ENCODE data around the gene PRXL2B. TPM values are rescaled to one million over a fixed set of nuclear protein-coding genes. Genes with fewer than 3 reads are reported as not detected.

The PRXL2B gene
- total and polyA plus RNA-seq, 10 of the 15 experiments (the other 5 are each of a cell fraction or from before 2014, with no cell fraction given), result 0.44 to 5.6 (median 4.0) TPM

DNA sequence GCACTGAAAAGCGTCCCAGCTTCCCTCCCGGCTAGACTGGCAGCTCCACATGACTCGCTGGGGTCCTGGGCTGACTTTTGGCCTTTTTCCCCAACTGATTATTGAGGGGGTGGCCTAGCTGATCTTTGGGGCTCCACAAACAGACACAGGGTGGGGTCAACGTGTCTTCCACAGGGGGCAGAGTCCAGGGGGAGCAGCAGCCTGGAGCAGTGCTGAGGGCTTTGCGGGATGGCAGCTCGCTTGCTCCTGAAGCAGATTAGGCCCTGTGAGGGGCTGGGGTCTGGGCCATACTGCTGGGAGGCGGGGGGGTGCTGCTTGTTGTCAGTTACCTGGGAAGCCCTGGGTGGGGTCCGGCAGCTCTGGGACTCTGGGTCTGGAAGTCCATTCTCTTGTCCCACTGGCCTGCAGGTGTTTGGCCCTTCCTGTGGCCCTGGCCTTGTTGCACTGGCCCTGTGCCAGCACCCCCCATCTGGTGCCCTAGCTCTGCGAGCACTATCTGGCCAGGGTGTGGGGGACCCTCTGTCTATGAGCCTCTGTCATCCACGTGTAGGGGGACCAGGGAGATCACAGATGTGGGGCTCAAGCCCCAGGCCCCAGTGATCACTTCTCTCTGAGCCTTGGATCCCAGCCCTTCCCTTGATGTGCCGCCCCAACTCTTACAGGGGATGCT is 44.2 kb upstream of the PRXL2B start:
- no peak overlapping the region for H3K4me2 ChIP-seq (ENCODE audit: control insufficient read depth, insufficient read depth)
- 41% methylated on average over 11 of the region's 11 CpGs for WGBS (ENCODE audit: insufficient coverage, insufficient replicate concordance, low lambda C conversion rate, missing lambda C conversion rate)
- ATAC-seq (no peak), FAIRE-seq (no peak), DNase-seq (ENCODE audit: low read depth, low spot score) (no peak)
- H3K9me3 ChIP-seq (replicated peaks; ENCODE audit: control insufficient read depth, insufficient read depth, low read length), result no peaks in the 10 kb centered on the region
- ChIA-PET CTCF (interaction anchor here (0.6 to 0.7 kb wide), 3 partner anchors 11 to 46 kb away, joined by 3 read pairs; no protein-coding TSS in a partner anchor), SMC1A (ENCODE audit: uncharacterized antibody, unreplicated experiment) (no interaction called here), RAD21 (ENCODE audit: unreplicated experiment) (no interaction called here), POLR2A (interaction anchor here (1.3 kb wide), 1 partner anchor 16 kb away, joined by 5 read pairs; the partner anchor contains the start of gene PANK4)
- H2AFZ ChIP-seq (ENCODE audit: control insufficient read depth, low read depth, low read length), result no peak overlapping the region
- no peak overlapping the region for H3K9ac ChIP-seq (ENCODE audit: control insufficient read depth, insufficient read depth, low read length)
- H3K4me3 ChIP-seq, result no peak overlapping the region
- in situ Hi-C loops (cut with MboI) (no loop called here), intact Hi-C loops (cut with micrococcal nuclease; ENCODE audit: unreplicated experiment) (loop anchor here (10.0 kb wide), 1 partner anchor 238 kb away; no protein-coding TSS in a partner anchor)
- BruUV-seq (replicated peaks), result no TSS peak
- TF ChIP-seq PAX8 (IDR thresholded peaks at IDR 0.05) (no peak), NBN (IDR thresholded peaks at IDR 0.05) (no peak), POU2F2 (IDR thresholded peaks at IDR 0.05; ENCODE audit: borderline replicate concordance, low read depth, low read length) (no peak), ZBTB11 (CRISPR knock-in tag; IDR thresholded peaks at IDR 0.05) (no peak), TARDBP (IDR thresholded peaks at IDR 0.05; ENCODE audit: borderline replicate concordance) (no peak), EZH2 (IDR thresholded peaks at IDR 0.05; ENCODE audit: borderline replicate concordance, control insufficient read depth, low read depth, low read length) (no peak)
- no peak overlapping the region for H3K27ac ChIP-seq (ENCODE audit: control insufficient read depth, insufficient read depth)
- no peaks in the 10 kb centered on the region for H3K36me3 ChIP-seq (ENCODE audit: control insufficient read depth in 2 of 2, insufficient read depth in 2 of 2, low read length in 1 of 2)
- H3K27me3 ChIP-seq (replicated peaks in 1 of 2; ENCODE audit: control insufficient read depth in 2 of 2, insufficient read depth in 2 of 2, low read length in 1 of 2), result no peaks in the 10 kb centered on the region; a peak in 1 of 4 replicates
- H4K20me1 ChIP-seq (ENCODE audit: control insufficient read depth, insufficient read depth), result no peaks in the 10 kb centered on the region
- peaks cover 4% of the 10 kb centered on the region; the same call in 1 of the 2 replicates for H3K79me2 ChIP-seq (ENCODE audit: control insufficient read depth, insufficient read depth, low read length)
- peaks cover 8% of the 10 kb centered on the region for H3K4me1 ChIP-seq (ENCODE audit: control insufficient read depth, insufficient read depth, low read length)

Measured in GM12878 (cell line).